SK-N-SH treated with all-trans-retinoic acid at 6 μM for 48 hours (cell line): ENCODE data around the gene LRRC8C.

ENCODE experiments used
- ATAC-seq: fragments of 200-7000 bp; cut with Tn5 transposase; 3 replicates; pipeline ENCODE4 v1.9.1; 2020; ENCODE audit warnings: mild to moderate bottlenecking, moderate library complexity
- ARNTL ChIP-seq: fragments of 450-650 bp; formaldehyde crosslinking; IDR thresholded peaks from 2 replicates; pipeline ENCODE4 v1.5.0; 2020; ENCODE audit warnings: low read depth, mild to moderate bottlenecking, moderate library complexity, borderline replicate concordance
- BACH2 ChIP-seq: fragments of 250-450 bp; sonication (Bioruptor Pico); IDR thresholded peaks from 2 replicates; pipeline ENCODE4 v1.9.0; 2021; ENCODE audit warnings: mild to moderate bottlenecking, borderline replicate concordance
- CSDC2 ChIP-seq: fragments of 250-450 bp; sonication (Bioruptor Pico); IDR thresholded peaks from 2 replicates; pipeline ENCODE4 v1.5.0; 2020; ENCODE audit warnings: mild to moderate bottlenecking, moderate library complexity
- ESRRG ChIP-seq: fragments of 250-450 bp; sonication (Bioruptor Pico); IDR thresholded peaks from 2 replicates; pipeline ENCODE4 v1.6.1; 2021; ENCODE audit warnings: mild to moderate bottlenecking
- GLIS3 ChIP-seq: fragments of 250-450 bp; sonication (Bioruptor Pico); IDR thresholded peaks from 2 replicates; pipeline ENCODE4 v1.5.0; 2020; ENCODE audit warnings: mild to moderate bottlenecking, moderate library complexity
- ISL1 ChIP-seq: fragments of 250-450 bp; sonication (Bioruptor Pico); IDR thresholded peaks from 2 replicates; pipeline ENCODE4 v2.1.2; 2022; ENCODE audit warnings: mild to moderate bottlenecking, moderate library complexity
- OSR1 ChIP-seq: fragments of 250-450 bp; sonication (Bioruptor Pico); IDR thresholded peaks from 2 replicates; pipeline ENCODE4 v1.8.0; 2022; ENCODE audit warnings: moderate library complexity, mild to moderate bottlenecking, inconsistent platforms
- PPARA ChIP-seq: fragments of 250-450 bp; sonication (Bioruptor Pico); IDR thresholded peaks from 2 replicates; pipeline ENCODE4 v1.5.0; 2020; ENCODE audit warnings: mild to moderate bottlenecking, borderline replicate concordance
- RARB ChIP-seq: fragments of 250-450 bp; sonication (Bioruptor Pico); IDR thresholded peaks from 2 replicates; pipeline ENCODE4 v1.8.0; 2021; ENCODE audit warnings: mild to moderate bottlenecking, moderate library complexity
- SNAI2 ChIP-seq: fragments of 250-450 bp; sonication (Bioruptor Pico); IDR thresholded peaks from 2 replicates; pipeline ENCODE4 v1.5.0; 2020; ENCODE audit warnings: mild to moderate bottlenecking, moderate library complexity
- TCF4 ChIP-seq: fragments of 250-450 bp; sonication (Bioruptor Pico); IDR thresholded peaks from 2 replicates; pipeline ENCODE4 v1.8.0; 2021; ENCODE audit warnings: mild to moderate bottlenecking, moderate library complexity, borderline replicate concordance
- TOX ChIP-seq: fragments of 250-450 bp; sonication (Bioruptor Pico); IDR thresholded peaks from 2 replicates; pipeline ENCODE4 v1.8.0; 2021; ENCODE audit warnings: mild to moderate bottlenecking, moderate library complexity, borderline replicate concordance
- ZFP3 ChIP-seq: fragments of 250-450 bp; sonication (Bioruptor Pico); IDR thresholded peaks from 2 replicates; pipeline ENCODE4 v1.5.0; 2020; ENCODE audit warnings: mild to moderate bottlenecking, moderate library complexity
- ZFP30 ChIP-seq: fragments of 450-650 bp; formaldehyde crosslinking; IDR thresholded peaks from 2 replicates; pipeline ENCODE4 v1.5.0; 2022; ENCODE audit warnings: mild to moderate bottlenecking, moderate library complexity
- ZNF565 ChIP-seq: fragments of 450-650 bp; formaldehyde crosslinking; conservative IDR thresholded peaks from 2 replicates; pipeline ENCODE4 v1.5.0; 2020; ENCODE audit warnings: low read depth, mild to moderate bottlenecking, moderate library complexity
- ZNF70 ChIP-seq: fragments of 450-650 bp; formaldehyde crosslinking; IDR thresholded peaks from 2 replicates; pipeline ENCODE4 v1.5.0; 2020; ENCODE audit warnings: mild to moderate bottlenecking, moderate library complexity
- ZNF8 ChIP-seq: fragments of 450-650 bp; formaldehyde crosslinking; IDR thresholded peaks from 2 replicates; pipeline ENCODE4 v1.5.0; 2020; ENCODE audit warnings: mild to moderate bottlenecking, moderate library complexity
- TF ChIP-seq, protein P1 (sequence below): fragments of 250-450 bp; sonication (Bioruptor Pico); IDR thresholded peaks from 2 replicates; pipeline ENCODE4 v1.8.0; 2020; ENCODE audit warnings: mild to moderate bottlenecking, moderate library complexity, borderline replicate concordance
- TF ChIP-seq, protein P2 (sequence below): fragments of 250-450 bp; sonication (Bioruptor Pico); IDR thresholded peaks from 2 replicates; pipeline ENCODE4 v1.8.0; 2021; ENCODE audit warnings: low read depth, mild to moderate bottlenecking, moderate library complexity, borderline replicate concordance
- TF ChIP-seq, protein P3 (sequence below): fragments of 250-450 bp; sonication (Bioruptor Pico); IDR thresholded peaks from 2 replicates; pipeline ENCODE4 v1.5.1; 2020; ENCODE audit warnings: low read depth, mild to moderate bottlenecking, moderate library complexity
- TF ChIP-seq, protein P4 (sequence below): fragments of 250-450 bp; sonication (Bioruptor Pico); IDR thresholded peaks from 2 replicates; pipeline ENCODE4 v1.5.1; 2021; ENCODE audit warnings: mild to moderate bottlenecking, moderate library complexity
- TF ChIP-seq, protein P5 (sequence below): fragments of 250-450 bp; sonication (Bioruptor Pico); IDR thresholded peaks from 2 replicates; pipeline ENCODE4 v1.5.0; 2020; ENCODE audit warnings: mild to moderate bottlenecking, moderate library complexity

LRRC8C gene

DNA sequence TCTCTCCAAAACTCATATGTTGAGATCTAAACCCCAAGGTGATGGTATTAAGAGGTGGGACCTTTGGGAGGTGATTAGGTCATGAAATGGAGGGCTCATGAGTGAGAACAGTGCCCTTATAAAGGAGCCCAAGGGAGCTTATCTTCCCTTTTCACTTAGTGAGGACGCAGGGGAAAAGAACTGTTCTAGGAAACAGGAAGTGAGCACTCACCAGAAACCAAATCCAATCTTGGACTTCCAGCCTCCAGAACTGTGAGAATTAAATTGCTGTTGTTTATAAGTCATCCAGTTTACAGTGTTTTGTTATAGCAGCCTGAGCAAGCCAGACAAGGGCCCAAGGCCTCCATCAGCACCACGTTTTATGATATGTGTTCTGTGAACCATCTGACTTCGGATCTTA lies 127.6 kb downstream of the LRRC8C start:
- no peak for ATAC-seq

DNA sequence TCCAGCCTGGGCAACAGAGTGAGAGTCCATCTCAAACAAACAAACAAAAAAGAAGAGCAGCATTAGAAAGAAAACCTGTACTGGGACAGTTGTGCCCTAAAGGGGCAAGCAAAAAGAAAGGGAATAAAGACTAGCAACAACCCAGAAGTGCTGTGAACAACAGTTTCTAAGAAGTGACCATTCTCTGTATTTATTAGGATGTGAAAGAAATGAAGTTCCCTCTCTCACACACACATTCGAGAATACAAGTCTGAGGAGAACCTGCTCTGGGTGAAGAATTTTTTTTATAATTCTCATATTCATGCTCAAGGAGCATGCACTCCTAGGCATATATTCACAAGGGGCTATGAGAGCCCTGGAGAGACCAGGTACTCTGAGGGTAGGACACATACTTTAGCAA lies 128.4 kb downstream of the LRRC8C start:
- no peak for TF ChIP-seq OSR1
- no peak for TF ChIP-seq ARNTL (CRISPR knock-in tag)
- TF ChIP-seq, protein P1, sequence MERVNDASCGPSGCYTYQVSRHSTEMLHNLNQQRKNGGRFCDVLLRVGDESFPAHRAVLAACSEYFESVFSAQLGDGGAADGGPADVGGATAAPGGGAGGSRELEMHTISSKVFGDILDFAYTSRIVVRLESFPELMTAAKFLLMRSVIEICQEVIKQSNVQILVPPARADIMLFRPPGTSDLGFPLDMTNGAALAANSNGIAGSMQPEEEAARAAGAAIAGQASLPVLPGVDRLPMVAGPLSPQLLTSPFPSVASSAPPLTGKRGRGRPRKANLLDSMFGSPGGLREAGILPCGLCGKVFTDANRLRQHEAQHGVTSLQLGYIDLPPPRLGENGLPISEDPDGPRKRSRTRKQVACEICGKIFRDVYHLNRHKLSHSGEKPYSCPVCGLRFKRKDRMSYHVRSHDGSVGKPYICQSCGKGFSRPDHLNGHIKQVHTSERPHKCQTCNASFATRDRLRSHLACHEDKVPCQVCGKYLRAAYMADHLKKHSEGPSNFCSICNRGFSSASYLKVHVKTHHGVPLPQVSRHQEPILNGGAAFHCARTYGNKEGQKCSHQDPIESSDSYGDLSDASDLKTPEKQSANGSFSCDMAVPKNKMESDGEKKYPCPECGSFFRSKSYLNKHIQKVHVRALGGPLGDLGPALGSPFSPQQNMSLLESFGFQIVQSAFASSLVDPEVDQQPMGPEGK (CRISPR knock-in tag) = no peak
- TF ChIP-seq, protein P2, sequence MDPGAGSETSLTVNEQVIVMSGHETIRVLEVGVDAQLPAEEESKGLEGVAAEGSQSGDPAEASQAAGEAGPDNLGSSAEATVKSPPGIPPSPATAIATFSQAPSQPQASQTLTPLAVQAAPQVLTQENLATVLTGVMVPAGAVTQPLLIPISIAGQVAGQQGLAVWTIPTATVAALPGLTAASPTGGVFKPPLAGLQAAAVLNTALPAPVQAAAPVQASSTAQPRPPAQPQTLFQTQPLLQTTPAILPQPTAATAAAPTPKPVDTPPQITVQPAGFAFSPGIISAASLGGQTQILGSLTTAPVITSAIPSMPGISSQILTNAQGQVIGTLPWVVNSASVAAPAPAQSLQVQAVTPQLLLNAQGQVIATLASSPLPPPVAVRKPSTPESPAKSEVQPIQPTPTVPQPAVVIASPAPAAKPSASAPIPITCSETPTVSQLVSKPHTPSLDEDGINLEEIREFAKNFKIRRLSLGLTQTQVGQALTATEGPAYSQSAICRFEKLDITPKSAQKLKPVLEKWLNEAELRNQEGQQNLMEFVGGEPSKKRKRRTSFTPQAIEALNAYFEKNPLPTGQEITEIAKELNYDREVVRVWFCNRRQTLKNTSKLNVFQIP (CRISPR knock-in tag) = no peak
- TF ChIP-seq CSDC2 = no peak
- TF ChIP-seq, protein P3, sequence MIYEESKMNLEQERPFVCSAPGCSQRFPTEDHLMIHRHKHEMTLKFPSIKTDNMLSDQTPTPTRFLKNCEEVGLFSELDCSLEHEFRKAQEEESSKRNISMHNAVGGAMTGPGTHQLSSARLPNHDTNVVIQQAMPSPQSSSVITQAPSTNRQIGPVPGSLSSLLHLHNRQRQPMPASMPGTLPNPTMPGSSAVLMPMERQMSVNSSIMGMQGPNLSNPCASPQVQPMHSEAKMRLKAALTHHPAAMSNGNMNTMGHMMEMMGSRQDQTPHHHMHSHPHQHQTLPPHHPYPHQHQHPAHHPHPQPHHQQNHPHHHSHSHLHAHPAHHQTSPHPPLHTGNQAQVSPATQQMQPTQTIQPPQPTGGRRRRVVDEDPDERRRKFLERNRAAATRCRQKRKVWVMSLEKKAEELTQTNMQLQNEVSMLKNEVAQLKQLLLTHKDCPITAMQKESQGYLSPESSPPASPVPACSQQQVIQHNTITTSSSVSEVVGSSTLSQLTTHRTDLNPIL (CRISPR knock-in tag) = no peak
- no peak for TF ChIP-seq ZFP3 (CRISPR knock-in tag)
- no peak for TF ChIP-seq RARB (CRISPR knock-in tag)
- TF ChIP-seq ESRRG (CRISPR knock-in tag) = no peak
- TF ChIP-seq TCF4 (CRISPR knock-in tag) = no peak
- no peak for TF ChIP-seq ISL1 (CRISPR knock-in tag)
- TF ChIP-seq GLIS3 (CRISPR knock-in tag) = no peak
- no peak for TF ChIP-seq TOX
- TF ChIP-seq ZNF8 (CRISPR knock-in tag) = no peak
- TF ChIP-seq ZNF565 (CRISPR knock-in tag) = no peak
- TF ChIP-seq, all 23 proteins: peak for 0
- no peak for ATAC-seq

More for the DNA sequence above, 127.6 kb downstream of the LRRC8C start:
- TF ChIP-seq, protein P3 (CRISPR knock-in tag) = no peak
- TF ChIP-seq, protein P2 (CRISPR knock-in tag) = no peak
- TF ChIP-seq RARB (CRISPR knock-in tag) = no peak
- no peak for TF ChIP-seq ZNF565 (CRISPR knock-in tag)
- TF ChIP-seq BACH2 = no peak
- TF ChIP-seq GLIS3 (CRISPR knock-in tag) = no peak
- TF ChIP-seq PPARA (CRISPR knock-in tag) = no peak
- TF ChIP-seq ISL1 (CRISPR knock-in tag) = no peak
- no peak for TF ChIP-seq OSR1
- TF ChIP-seq CSDC2 = no peak
- no peak for TF ChIP-seq ARNTL (CRISPR knock-in tag)
- TF ChIP-seq, protein P4, sequence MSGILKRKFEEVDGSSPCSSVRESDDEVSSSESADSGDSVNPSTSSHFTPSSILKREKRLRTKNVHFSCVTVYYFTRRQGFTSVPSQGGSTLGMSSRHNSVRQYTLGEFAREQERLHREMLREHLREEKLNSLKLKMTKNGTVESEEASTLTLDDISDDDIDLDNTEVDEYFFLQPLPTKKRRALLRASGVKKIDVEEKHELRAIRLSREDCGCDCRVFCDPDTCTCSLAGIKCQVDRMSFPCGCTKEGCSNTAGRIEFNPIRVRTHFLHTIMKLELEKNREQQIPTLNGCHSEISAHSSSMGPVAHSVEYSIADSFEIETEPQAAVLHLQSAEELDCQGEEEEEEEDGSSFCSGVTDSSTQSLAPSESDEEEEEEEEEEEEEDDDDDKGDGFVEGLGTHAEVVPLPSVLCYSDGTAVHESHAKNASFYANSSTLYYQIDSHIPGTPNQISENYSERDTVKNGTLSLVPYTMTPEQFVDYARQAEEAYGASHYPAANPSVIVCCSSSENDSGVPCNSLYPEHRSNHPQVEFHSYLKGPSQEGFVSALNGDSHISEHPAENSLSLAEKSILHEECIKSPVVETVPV (CRISPR knock-in tag) = no peak
- TF ChIP-seq, protein P5, sequence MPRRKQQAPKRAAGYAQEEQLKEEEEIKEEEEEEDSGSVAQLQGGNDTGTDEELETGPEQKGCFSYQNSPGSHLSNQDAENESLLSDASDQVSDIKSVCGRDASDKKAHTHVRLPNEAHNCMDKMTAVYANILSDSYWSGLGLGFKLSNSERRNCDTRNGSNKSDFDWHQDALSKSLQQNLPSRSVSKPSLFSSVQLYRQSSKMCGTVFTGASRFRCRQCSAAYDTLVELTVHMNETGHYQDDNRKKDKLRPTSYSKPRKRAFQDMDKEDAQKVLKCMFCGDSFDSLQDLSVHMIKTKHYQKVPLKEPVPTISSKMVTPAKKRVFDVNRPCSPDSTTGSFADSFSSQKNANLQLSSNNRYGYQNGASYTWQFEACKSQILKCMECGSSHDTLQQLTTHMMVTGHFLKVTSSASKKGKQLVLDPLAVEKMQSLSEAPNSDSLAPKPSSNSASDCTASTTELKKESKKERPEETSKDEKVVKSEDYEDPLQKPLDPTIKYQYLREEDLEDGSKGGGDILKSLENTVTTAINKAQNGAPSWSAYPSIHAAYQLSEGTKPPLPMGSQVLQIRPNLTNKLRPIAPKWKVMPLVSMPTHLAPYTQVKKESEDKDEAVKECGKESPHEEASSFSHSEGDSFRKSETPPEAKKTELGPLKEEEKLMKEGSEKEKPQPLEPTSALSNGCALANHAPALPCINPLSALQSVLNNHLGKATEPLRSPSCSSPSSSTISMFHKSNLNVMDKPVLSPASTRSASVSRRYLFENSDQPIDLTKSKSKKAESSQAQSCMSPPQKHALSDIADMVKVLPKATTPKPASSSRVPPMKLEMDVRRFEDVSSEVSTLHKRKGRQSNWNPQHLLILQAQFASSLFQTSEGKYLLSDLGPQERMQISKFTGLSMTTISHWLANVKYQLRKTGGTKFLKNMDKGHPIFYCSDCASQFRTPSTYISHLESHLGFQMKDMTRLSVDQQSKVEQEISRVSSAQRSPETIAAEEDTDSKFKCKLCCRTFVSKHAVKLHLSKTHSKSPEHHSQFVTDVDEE (CRISPR knock-in tag) = no peak
- no peak for TF ChIP-seq ZNF70 (CRISPR knock-in tag)
- no peak for TF ChIP-seq ZFP30
- no peak for TF ChIP-seq SNAI2 (CRISPR knock-in tag)
